IMR-90 (cell line): ENCODE data around the gene MROH8. TPM values are rescaled to one million over a fixed set of nuclear protein-coding genes. Genes with fewer than 3 reads are reported as not detected.

Source experiments
- ATAC-seq: fragments of 200-7000 bp; cut with Tn5 transposase; 2 replicates; pipeline ENCODE4 v1.9.1; 2020; ENCODE audit warnings: low read depth, mild to moderate bottlenecking, moderate library complexity
- BruUV-seq: library from RNA; stranded (reverse); fragments of 400-500 nt; replicated peaks from 2 replicates; lab custom pipeline; 2021; lab: Mats Ljungman, UMichigan
- CTCF ChIA-PET: fragments of 300-600 bp; formaldehyde crosslinking; extraction: SDS; loops from one replicate; lab custom pipeline; 2021; ENCODE audit warnings: antibody characterized with exemption; lab: Yijun Ruan, JAX
- POLR2A ChIA-PET: fragments of 300-600 bp; sonication (Branson Sonifier 250); formaldehyde crosslinking; loops from one replicate; lab custom pipeline; 2022; ENCODE audit warnings: antibody characterized with exemption; ENCODE audit not compliant: unreplicated experiment; lab: Charles Lee
- DNase-seq: peaks from one replicate; pipeline ENCODE4 v3.0.0; 2013
- H2AFZ ChIP-seq: replicated peaks from 2 replicates; pipeline ENCODE3; 2013; ENCODE audit warnings: low read length, mild to moderate bottlenecking; ENCODE audit not compliant: poor library complexity
- H2AK5ac ChIP-seq: 2 replicates; pipeline ENCODE4 v1.6.1; 2013; ENCODE audit warnings: low read depth, low read length, inconsistent platforms
- H2AK9ac ChIP-seq: replicated peaks from 2 replicates; pipeline ENCODE3; 2013; ENCODE audit warnings: mild to moderate bottlenecking, low read depth, low read length, moderate library complexity; ENCODE audit not compliant: poor library complexity
- H2BK120ac ChIP-seq: 2 replicates; pipeline ENCODE4 v1.6.1; 2013; ENCODE audit warnings: low read depth, low read length, inconsistent platforms
- H2BK15ac ChIP-seq: 3 replicates; pipeline ENCODE4 v1.6.1; 2013; ENCODE audit warnings: low read depth, low read length, inconsistent platforms
- H2BK20ac ChIP-seq: 2 replicates; pipeline ENCODE4 v1.6.1; 2013; ENCODE audit warnings: low read depth, mild to moderate bottlenecking, inconsistent platforms, low read length, moderate library complexity
- H2BK5ac ChIP-seq: 2 replicates; pipeline ENCODE4 v1.6.1; 2013; ENCODE audit warnings: mild to moderate bottlenecking, low read depth, low read length, inconsistent platforms; ENCODE audit not compliant: poor library complexity, severe bottlenecking
- H3K14ac ChIP-seq: replicated peaks from 2 replicates; pipeline ENCODE4 v1.6.1; 2013; ENCODE audit warnings: low read depth, low read length, inconsistent platforms
- H3K18ac ChIP-seq: 2 replicates; pipeline ENCODE4 v1.6.1; 2013; ENCODE audit warnings: low read depth, low read length, control low read depth
- H3K23ac ChIP-seq: 2 replicates; pipeline ENCODE4 v1.6.1; 2013; ENCODE audit warnings: low read depth, low read length, inconsistent platforms
- H3K27ac ChIP-seq: 2 replicates; pipeline ENCODE4 v1.5.1; 2013; ENCODE audit warnings: mild to moderate bottlenecking, control low read depth, low read length; ENCODE audit not compliant: insufficient read depth
- H3K27me3 ChIP-seq: 2 replicates; pipeline ENCODE4 v1.6.1; 2013; ENCODE audit warnings: low read length; ENCODE audit not compliant: control insufficient read depth, insufficient read depth
- H3K36me3 ChIP-seq: 2 replicates; pipeline ENCODE4 v1.6.1; 2013; ENCODE audit warnings: low read length, mixed read lengths; ENCODE audit not compliant: control insufficient read depth, insufficient read depth
- H3K4ac ChIP-seq: 2 replicates; pipeline ENCODE4 v1.6.1; 2013; ENCODE audit warnings: low read depth, low read length, inconsistent platforms
- H3K4me1 ChIP-seq: 2 replicates; pipeline ENCODE4 v1.6.1; 2013; ENCODE audit warnings: low read length, mixed read lengths; ENCODE audit not compliant: control insufficient read depth, insufficient read depth
- H3K4me2 ChIP-seq: 2 replicates; pipeline ENCODE4 v1.6.1; 2013; ENCODE audit warnings: low read depth, mild to moderate bottlenecking, control low read depth, low read length, moderate library complexity
- H3K4me3 ChIP-seq: 2 replicates; pipeline ENCODE4 v1.5.1; 2013; ENCODE audit warnings: low read depth, mild to moderate bottlenecking, control low read depth, low read length, moderate library complexity; ENCODE audit not compliant: insufficient read depth
- H3K56ac ChIP-seq: 2 replicates; pipeline ENCODE4 v1.6.1; 2013; ENCODE audit warnings: low read length, inconsistent platforms; ENCODE audit not compliant: insufficient read depth; ENCODE audit errors: extremely low read depth
- H3K79me1 ChIP-seq, 2 experiments: 2 replicates each; pipeline ENCODE4 v1.6.1; 2013; ENCODE audit warnings: low read length in 2 of 2, inconsistent platforms in 1 of 2, low read depth in 1 of 2
- H3K9ac ChIP-seq: 2 replicates; pipeline ENCODE4 v1.6.1; 2013; ENCODE audit warnings: low read depth, low read length, control low read depth
- H3K9me1 ChIP-seq: 2 replicates; pipeline ENCODE4 v1.6.1; 2013; ENCODE audit warnings: low read length, inconsistent platforms; ENCODE audit not compliant: insufficient read depth
- H3K9me3 ChIP-seq: 2 replicates; pipeline ENCODE4 v1.6.1; 2013; ENCODE audit warnings: low read length; ENCODE audit not compliant: control insufficient read depth, insufficient read depth
- H4K20me1 ChIP-seq: 2 replicates; pipeline ENCODE4 v1.6.1; 2013; ENCODE audit warnings: low read length, inconsistent platforms; ENCODE audit not compliant: insufficient read depth
- H4K5ac ChIP-seq: 2 replicates; pipeline ENCODE4 v1.6.1; 2013; ENCODE audit warnings: mild to moderate bottlenecking, low read depth, low read length, control low read depth
- H4K8ac ChIP-seq, 2 experiments: 2 replicates each; pipeline ENCODE4 v1.6.1; 2013; ENCODE audit warnings: low read depth in 2 of 2, low read length in 2 of 2, control low read depth in 1 of 2, inconsistent platforms in 1 of 2
- H4K91ac ChIP-seq: 2 replicates; pipeline ENCODE4 v1.6.1; 2013; ENCODE audit warnings: low read depth, low read length, inconsistent platforms; ENCODE audit not compliant: insufficient read depth
- CEBPB ChIP-seq: IDR thresholded peaks from 2 replicates; pipeline ENCODE4 v1.6.1; 2012; ENCODE audit warnings: low read depth, low read length, improper control_type of control experiment
- CHD1 ChIP-seq: IDR thresholded peaks from 2 replicates; pipeline ENCODE4 v1.6.1; 2012; ENCODE audit warnings: low read depth, low read length, improper control_type of control experiment
- FOS ChIP-seq: fragments of 150-350 bp; IDR thresholded peaks from 2 replicates; pipeline ENCODE4 v1.6.1; 2016; ENCODE audit warnings: low read depth, low read length
- MAFK ChIP-seq: IDR thresholded peaks from 2 replicates; pipeline ENCODE4 v1.6.1; 2012; ENCODE audit warnings: low read depth, low read length, improper control_type of control experiment
- MAZ ChIP-seq: IDR thresholded peaks from 2 replicates; pipeline ENCODE4 v1.6.1; 2012; ENCODE audit warnings: low read depth, mild to moderate bottlenecking, low read length, improper control_type of control experiment, moderate library complexity, borderline replicate concordance
- MXI1 ChIP-seq: IDR thresholded peaks from 2 replicates; pipeline ENCODE4 v1.6.1; 2012; ENCODE audit warnings: low read depth, mild to moderate bottlenecking, low read length, moderate library complexity, borderline replicate concordance
- NFE2L2 ChIP-seq: fragments of 150-350 bp; IDR thresholded peaks from 2 replicates; pipeline ENCODE4 v1.6.1; 2016; ENCODE audit warnings: low read depth, mild to moderate bottlenecking, low read length
- RAD21 ChIP-seq: IDR thresholded peaks from 2 replicates; pipeline ENCODE4 v1.6.1; 2012; ENCODE audit warnings: low read length, improper control_type of control experiment
- RCOR1 ChIP-seq: IDR thresholded peaks from 2 replicates; pipeline ENCODE4 v1.6.1; 2012; ENCODE audit warnings: mild to moderate bottlenecking, low read length, improper control_type of control experiment; ENCODE audit not compliant: insufficient replicate concordance
- RFX5 ChIP-seq: IDR thresholded peaks from 2 replicates; pipeline ENCODE4 v1.8.0; 2012; ENCODE audit warnings: low read depth, mild to moderate bottlenecking, low read length, moderate library complexity
- SMC3 ChIP-seq: fragments of 150-350 bp; IDR thresholded peaks from 2 replicates; pipeline ENCODE4 v1.6.1; 2016; ENCODE audit warnings: low read depth, mild to moderate bottlenecking, antibody characterized with exemption, low read length, moderate library complexity
- WGBS, 2 experiments: methylation state at CpG; one replicate each; pipeline versions ENCODE4 v1.1.5 to v1.1.7; 2013; ENCODE audit warnings: missing lambda C conversion rate in 2 of 2; ENCODE audit not compliant: insufficient read length in 1 of 2; ENCODE audit errors: extremely low coverage in 2 of 2; 5-methylcytosine and 5-hydroxymethylcytosine counted together
- dilution Hi-C: fragments of 300-500 bp; cut with HindIII; formaldehyde crosslinking; loops from one replicate; pipeline ENCODE4 v1.14.3; 2018; ENCODE audit warnings: low sequenced_read_pairs; ENCODE audit not compliant: unreplicated experiment
- in situ Hi-C: fragments of 300-500 bp; cut with MboI; formaldehyde crosslinking; loops from 3 replicates; pipeline ENCODE4 v1.14.3; 2019; ENCODE audit warnings: low sequenced_read_pairs, inconsistent platforms, mixed read lengths
- intact Hi-C: fragments of 100-400 bp; cut with micrococcal nuclease; formaldehyde crosslinking; loops from 2 replicates; pipeline ENCODE4 v1.10.0; 2022
- polyA plus RNA-seq, 3 experiments: library from polyadenylated mRNA; depleted of rRNA; stranded (reverse); fragments of >200 nt; gene quantifications; 2 replicates each; pipeline ENCODE4 v1.2.3, GENCODE V29; 2012; ENCODE audit warnings: low replicate concordance in 1 of 3
- total RNA-seq: library from RNA; depleted of rRNA; stranded (reverse); fragments of >200 nt; gene quantifications from 2 replicates; pipeline ENCODE4 v1.2.3, GENCODE V29; 2012
- TF ChIP-seq, protein P1 (sequence below): fragments of 150-350 bp; IDR thresholded peaks from 2 replicates; pipeline ENCODE4 v1.6.1; 2017; ENCODE audit warnings: mild to moderate bottlenecking, antibody characterized with exemption, low read length, low read depth
- TF ChIP-seq, protein P2 (sequence below): fragments of 150-350 bp; IDR thresholded peaks from 2 replicates; pipeline ENCODE4 v1.6.1; 2016; ENCODE audit warnings: low read depth, mild to moderate bottlenecking, low read length, moderate library complexity, borderline replicate concordance
- TF ChIP-seq, protein P3 (sequence below): conservative IDR thresholded peaks from 2 replicates; pipeline ENCODE4 v1.5.1; 2012; ENCODE audit warnings: mild to moderate bottlenecking, low read depth, low read length, improper control_type of control experiment

The MROH8 gene
- total and polyA plus RNA-seq, 2 of the 4 experiments (the other 2 are of a cell fraction): 1.3 to 1.8 TPM

DNA sequence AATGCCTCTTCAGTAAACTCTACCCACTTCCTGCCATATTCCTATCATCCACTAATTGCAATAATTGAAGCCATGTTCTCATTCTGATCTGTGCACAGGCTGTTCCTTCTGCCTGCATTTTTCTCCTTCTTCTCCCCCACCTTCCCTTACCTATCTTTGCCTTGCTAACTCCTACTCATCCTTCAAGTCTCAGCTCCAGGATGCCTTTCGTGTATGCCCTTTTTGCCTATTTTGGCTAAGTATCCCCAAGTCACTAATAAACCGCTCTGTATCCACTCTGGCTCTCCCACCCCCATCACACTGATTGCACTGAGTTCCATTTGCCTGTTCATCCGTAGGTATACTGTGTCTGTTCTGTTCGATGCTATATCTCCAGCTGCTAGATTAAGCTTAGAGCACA, 6.5 kb downstream of the MROH8 start:
- Histone ChIP-seq H3K27ac (no peak overlapping the region), H3K36me3 (no peaks in the 10 kb centered on the region), H3K56ac (no peak overlapping the region), H3K4me1 (no peaks in the 10 kb centered on the region), H3K14ac (no peak overlapping the region), H4K8ac (no peak overlapping the region), H2AK5ac (no peak overlapping the region), H2AFZ (no peak overlapping the region), H3K9me1 (no peaks in the 10 kb centered on the region; the same call in 1 of the 2 replicates), H4K91ac (no peak overlapping the region), H3K4ac (no peak overlapping the region), H3K23ac (no peak overlapping the region), H3K9me3 (no peaks in the 10 kb centered on the region), H3K79me1 (peaks cover 3 to 10% of the 10 kb centered on the region in 2 experiments), H3K4me2 (no peak overlapping the region), H3K27me3 (no peaks in the 10 kb centered on the region), H2BK5ac (no peak overlapping the region), H4K20me1 (no peaks in the 10 kb centered on the region), H2BK15ac (no peak overlapping the region), H3K4me3 (no peak overlapping the region), H2AK9ac (no peak overlapping the region), H2BK20ac (no peak overlapping the region), H3K18ac (no peak overlapping the region), H3K9ac (no peak overlapping the region), H2BK120ac (no peak overlapping the region), H4K5ac (no peak overlapping the region)
- no TSS peak for BruUV-seq
- POLR2A ChIA-PET: no interaction called here
- 100% methylated on average over 1 of the region's 4 CpGs; no CpG with 5 or more reads in 1 of the 2 experiments for WGBS, 2 experiments
- CTCF ChIA-PET: no interaction called here
- ATAC-seq (no peak), DNase-seq (no peak)
- TF ChIP-seq NFE2L2 (no peak), MXI1 (no peak), RFX5 (no peak), RAD21 (no peak), CEBPB (no peak), CHD1 (no peak), FOS (no peak), SMC3 (no peak), RCOR1 (no peak), MAFK (no peak), MAZ (no peak)
- TF ChIP-seq, protein P1, sequence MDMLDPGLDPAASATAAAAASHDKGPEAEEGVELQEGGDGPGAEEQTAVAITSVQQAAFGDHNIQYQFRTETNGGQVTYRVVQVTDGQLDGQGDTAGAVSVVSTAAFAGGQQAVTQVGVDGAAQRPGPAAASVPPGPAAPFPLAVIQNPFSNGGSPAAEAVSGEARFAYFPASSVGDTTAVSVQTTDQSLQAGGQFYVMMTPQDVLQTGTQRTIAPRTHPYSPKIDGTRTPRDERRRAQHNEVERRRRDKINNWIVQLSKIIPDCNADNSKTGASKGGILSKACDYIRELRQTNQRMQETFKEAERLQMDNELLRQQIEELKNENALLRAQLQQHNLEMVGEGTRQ: no peak
- TF ChIP-seq, protein P2, sequence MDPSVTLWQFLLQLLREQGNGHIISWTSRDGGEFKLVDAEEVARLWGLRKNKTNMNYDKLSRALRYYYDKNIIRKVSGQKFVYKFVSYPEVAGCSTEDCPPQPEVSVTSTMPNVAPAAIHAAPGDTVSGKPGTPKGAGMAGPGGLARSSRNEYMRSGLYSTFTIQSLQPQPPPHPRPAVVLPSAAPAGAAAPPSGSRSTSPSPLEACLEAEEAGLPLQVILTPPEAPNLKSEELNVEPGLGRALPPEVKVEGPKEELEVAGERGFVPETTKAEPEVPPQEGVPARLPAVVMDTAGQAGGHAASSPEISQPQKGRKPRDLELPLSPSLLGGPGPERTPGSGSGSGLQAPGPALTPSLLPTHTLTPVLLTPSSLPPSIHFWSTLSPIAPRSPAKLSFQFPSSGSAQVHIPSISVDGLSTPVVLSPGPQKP: no peak
- TF ChIP-seq, protein P3, sequence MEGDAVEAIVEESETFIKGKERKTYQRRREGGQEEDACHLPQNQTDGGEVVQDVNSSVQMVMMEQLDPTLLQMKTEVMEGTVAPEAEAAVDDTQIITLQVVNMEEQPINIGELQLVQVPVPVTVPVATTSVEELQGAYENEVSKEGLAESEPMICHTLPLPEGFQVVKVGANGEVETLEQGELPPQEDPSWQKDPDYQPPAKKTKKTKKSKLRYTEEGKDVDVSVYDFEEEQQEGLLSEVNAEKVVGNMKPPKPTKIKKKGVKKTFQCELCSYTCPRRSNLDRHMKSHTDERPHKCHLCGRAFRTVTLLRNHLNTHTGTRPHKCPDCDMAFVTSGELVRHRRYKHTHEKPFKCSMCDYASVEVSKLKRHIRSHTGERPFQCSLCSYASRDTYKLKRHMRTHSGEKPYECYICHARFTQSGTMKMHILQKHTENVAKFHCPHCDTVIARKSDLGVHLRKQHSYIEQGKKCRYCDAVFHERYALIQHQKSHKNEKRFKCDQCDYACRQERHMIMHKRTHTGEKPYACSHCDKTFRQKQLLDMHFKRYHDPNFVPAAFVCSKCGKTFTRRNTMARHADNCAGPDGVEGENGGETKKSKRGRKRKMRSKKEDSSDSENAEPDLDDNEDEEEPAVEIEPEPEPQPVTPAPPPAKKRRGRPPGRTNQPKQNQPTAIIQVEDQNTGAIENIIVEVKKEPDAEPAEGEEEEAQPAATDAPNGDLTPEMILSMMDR: no peak
- intact Hi-C loops (no loop called here), in situ Hi-C loops (no loop called here), dilution Hi-C loops (no loop called here)
